NT2/D1 (cell line): ENCODE results near the gene RASGRF2.

Experiments
- DNase-seq: peaks from one replicate; pipeline ENCODE4 v3.0.0-alpha.2; 2011; ENCODE audit warnings: low read depth, low spot score
- H3K27me3 ChIP-seq: 2 replicates; pipeline ENCODE4 v1.6.0; 2011; ENCODE audit warnings: mild to moderate bottlenecking; ENCODE audit not compliant: insufficient read length, insufficient read depth
- H3K36me3 ChIP-seq: 2 replicates; pipeline ENCODE4 v1.6.1; 2011; ENCODE audit warnings: mild to moderate bottlenecking, low read length, mixed read lengths; ENCODE audit not compliant: insufficient read depth, insufficient read length
- H3K4me1 ChIP-seq: 2 replicates; pipeline ENCODE4 v1.5.1; 2011; ENCODE audit not compliant: insufficient read depth, insufficient read length
- H3K4me3 ChIP-seq: 2 replicates; pipeline ENCODE4 v1.5.1; 2011; ENCODE audit warnings: low read depth; ENCODE audit not compliant: insufficient read length
- H3K9ac ChIP-seq: 2 replicates; pipeline ENCODE4 v1.6.0; 2011; ENCODE audit warnings: low read depth; ENCODE audit not compliant: insufficient read length
- H3K9me3 ChIP-seq: 2 replicates; pipeline ENCODE4 v1.5.1; 2011; ENCODE audit warnings: mild to moderate bottlenecking, low read length; ENCODE audit not compliant: insufficient read depth
- SUZ12 ChIP-seq: IDR thresholded peaks from 2 replicates; pipeline ENCODE4 v1.6.1; 2011; ENCODE audit not compliant: insufficient read length, insufficient read depth; ENCODE audit errors: extremely low read depth
- YY1 ChIP-seq: IDR thresholded peaks from 2 replicates; pipeline ENCODE4 v1.6.1; 2011; ENCODE audit not compliant: insufficient read length, insufficient read depth
- ZNF274 ChIP-seq: IDR thresholded peaks from 2 replicates; pipeline ENCODE4 v1.6.1; 2011; ENCODE audit warnings: mild to moderate bottlenecking, low read depth, low read length

RASGRF2 gene

DNA sequence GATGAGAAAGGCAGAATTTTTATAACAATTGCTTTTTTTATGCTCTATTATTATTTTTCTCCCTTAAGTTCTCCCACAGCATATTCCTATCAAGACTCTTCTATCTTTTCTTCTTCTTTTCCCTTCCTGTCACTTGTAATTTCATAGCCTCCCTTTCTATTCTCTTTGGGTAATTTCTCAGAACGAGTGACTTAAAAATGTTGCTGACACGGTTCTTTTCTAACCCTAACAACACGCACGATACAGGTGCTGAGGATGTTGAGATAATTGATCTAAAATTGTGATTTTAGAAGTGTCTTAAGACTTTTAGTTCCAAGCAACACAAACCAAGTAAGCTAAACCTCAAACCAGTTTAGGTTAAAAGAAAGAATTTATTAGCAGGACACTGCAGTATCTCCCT is 105.9 kb downstream of the RASGRF2 start:
- no peak for DNase-seq
- no peaks in the 10 kb centered on the region for H3K4me1 ChIP-seq
- H3K27me3 ChIP-seq: no peaks in the 10 kb centered on the region
- no peaks in the 10 kb centered on the region for H3K9me3 ChIP-seq
- TF ChIP-seq ZNF274 (no peak), SUZ12 (no peak), YY1 (no peak)
- no peak overlapping the region for H3K9ac ChIP-seq
- no peak overlapping the region for H3K4me3 ChIP-seq
- H3K36me3 ChIP-seq: no peaks in the 10 kb centered on the region

DNA sequence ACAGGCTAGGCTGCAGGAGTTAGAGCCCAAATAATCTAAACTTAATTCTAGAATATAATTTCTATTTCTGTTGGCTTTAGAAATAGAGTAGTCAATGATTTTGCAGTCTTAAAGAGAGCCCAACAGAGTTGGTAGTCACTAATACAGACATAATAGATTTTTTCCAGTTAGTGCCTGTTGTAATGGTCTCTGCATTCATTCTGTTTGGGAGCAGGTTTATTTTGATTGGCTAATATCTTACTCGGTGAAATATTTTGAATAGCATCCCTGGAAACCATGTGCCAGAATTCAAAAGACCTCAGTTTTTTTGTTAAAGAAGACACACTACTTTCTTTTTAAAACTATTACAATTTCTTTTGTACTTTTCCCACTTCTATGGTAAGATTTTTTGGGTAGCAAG is 107.2 kb downstream of the RASGRF2 start:
- H3K9me3 ChIP-seq: no peaks in the 10 kb centered on the region
- H3K9ac ChIP-seq: no peak overlapping the region
- H3K36me3 ChIP-seq: no peaks in the 10 kb centered on the region
- TF ChIP-seq SUZ12 (no peak), YY1 (no peak), ZNF274 (no peak)
- DNase-seq: no peak
- H3K4me3 ChIP-seq: no peak overlapping the region
- H3K4me1 ChIP-seq: no peaks in the 10 kb centered on the region
- H3K27me3 ChIP-seq: no peaks in the 10 kb centered on the region

- Histone ChIP-seq H3K9me3 (no peaks in the 10 kb centered on the region), H3K4me3 (no peak overlapping the region), H3K4me1 (no peaks in the 10 kb centered on the region), H3K27me3 (no peaks in the 10 kb centered on the region), H3K36me3 (peaks cover 3% of the 10 kb centered on the region), H3K9ac (no peak overlapping the region)
- TF ChIP-seq SUZ12: no peak
- TF ChIP-seq YY1: no peak
- TF ChIP-seq ZNF274: no peak
- no peak for DNase-seq
Measured at GRCh38 chr5:81068063-81068462, 107.9 kb downstream of the RASGRF2 start.

DNA sequence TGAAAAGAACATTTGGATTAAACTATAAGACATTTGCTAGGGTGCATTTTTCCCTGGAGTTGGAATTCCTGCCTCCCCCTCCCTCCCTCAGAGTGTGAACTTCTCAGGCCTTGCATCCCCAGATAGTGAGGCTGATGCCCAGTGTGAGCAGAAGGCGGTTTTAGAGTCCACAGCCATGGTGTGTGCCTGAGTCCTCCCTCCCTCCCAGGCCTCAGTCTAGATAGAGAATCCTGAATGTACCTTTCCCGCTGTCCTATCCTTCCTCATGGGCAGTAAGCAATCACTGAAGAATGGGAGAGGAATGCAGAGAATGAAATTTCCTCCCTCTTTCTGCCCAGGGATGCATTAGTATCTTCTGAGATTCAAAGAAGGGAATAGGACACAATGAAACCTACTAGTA is 108.5 kb downstream of the RASGRF2 start:
- no peaks in the 10 kb centered on the region for H3K9me3 ChIP-seq
- H3K9ac ChIP-seq: no peak overlapping the region
- TF ChIP-seq SUZ12: no peak
- no peak for TF ChIP-seq ZNF274
- no peak for TF ChIP-seq YY1
- no peaks in the 10 kb centered on the region for H3K27me3 ChIP-seq
- H3K36me3 ChIP-seq: peaks cover 5% of the 10 kb centered on the region
- no peaks in the 10 kb centered on the region for H3K4me1 ChIP-seq
- no peak overlapping the region for H3K4me3 ChIP-seq
- peak; percentile 5 for DNase-seq

DNA sequence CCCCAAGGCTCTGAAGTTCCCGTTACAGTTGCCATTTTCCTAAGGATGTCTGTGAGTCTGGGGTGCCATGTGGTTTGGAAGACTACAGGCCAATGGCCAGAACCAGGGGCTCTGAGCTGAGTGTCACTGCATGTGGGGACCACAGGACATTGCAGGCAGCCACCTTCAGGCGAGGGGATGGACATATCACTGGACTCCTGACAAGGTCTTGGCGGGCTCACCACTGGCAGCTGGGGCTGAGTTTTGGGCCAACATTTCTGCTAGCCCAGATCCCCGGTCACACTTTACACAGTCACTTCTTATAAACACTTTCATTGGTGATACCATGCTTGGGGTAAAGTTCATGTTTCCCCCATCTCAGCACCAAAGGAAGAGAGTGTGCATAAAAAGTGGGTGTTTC is 109.8 kb downstream of the RASGRF2 start:
- Histone ChIP-seq H3K4me1 (no peaks in the 10 kb centered on the region), H3K4me3 (no peak overlapping the region), H3K36me3 (peaks cover 5% of the 10 kb centered on the region), H3K9me3 (no peaks in the 10 kb centered on the region), H3K9ac (no peak overlapping the region), H3K27me3 (no peaks in the 10 kb centered on the region)
- no peak for TF ChIP-seq YY1
- no peak for TF ChIP-seq ZNF274
- no peak for TF ChIP-seq SUZ12
- no peak for DNase-seq

DNA sequence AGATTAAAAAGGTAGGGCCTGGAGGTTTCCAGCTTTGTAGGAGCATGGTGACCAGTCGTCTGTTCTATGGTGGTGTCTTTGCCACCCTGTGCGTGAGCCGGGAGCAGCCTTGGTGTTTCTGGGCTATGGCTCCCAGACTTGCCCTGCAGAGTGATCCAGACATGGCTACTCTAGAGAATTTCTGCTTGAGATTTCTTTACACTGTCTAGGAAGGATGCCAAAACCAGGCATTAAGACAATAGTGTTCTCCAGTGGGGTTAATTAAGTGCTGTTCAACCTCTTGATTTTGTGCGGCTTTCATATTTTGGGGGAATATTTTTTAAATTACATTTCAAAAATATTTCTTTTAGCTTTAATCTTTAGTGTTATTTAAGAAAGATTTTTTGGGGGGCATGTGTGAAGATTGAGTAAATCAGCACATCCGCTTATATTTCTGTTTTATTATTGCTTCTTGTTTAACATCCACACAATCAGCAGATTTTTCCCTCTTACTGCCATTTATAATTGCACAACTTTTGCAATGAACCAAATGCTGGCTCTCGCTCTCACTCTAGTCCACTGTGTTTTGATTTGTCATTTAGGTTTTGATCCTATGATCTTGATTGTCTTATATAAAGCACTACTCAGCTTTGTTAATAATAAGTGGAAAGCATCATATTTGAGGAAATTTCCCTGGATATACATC is 110.5 kb downstream of the RASGRF2 start:
- Histone ChIP-seq H3K4me3 (no peak overlapping the region), H3K36me3 (peaks cover 5% of the 10 kb centered on the region), H3K4me1 (no peaks in the 10 kb centered on the region), H3K9me3 (no peaks in the 10 kb centered on the region), H3K27me3 (no peaks in the 10 kb centered on the region), H3K9ac (no peak overlapping the region)
- TF ChIP-seq YY1 (no peak), ZNF274 (no peak), SUZ12 (no peak)
- DNase-seq: no peak

DNA sequence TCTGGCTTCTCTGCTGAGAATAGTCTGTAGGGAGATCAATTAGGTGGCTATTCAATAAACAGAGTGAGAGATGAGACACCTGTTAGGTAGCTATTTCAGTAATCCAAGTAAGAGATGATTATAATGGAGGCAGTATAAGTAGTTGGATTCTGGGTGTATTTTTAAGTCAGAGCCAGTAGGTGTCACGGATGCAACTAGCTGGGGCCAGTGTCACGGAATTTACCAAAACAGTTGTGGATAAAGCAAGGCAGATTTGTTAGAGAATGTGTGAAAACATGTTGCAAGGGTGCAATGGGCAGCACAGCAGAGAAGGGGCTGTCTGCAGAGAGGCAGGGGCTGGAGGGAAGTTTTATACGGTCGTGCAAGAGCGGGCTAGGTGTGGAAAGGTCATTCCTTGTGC is 114.9 kb downstream of the RASGRF2 start:
- Histone ChIP-seq H3K27me3 (no peaks in the 10 kb centered on the region), H3K4me1 (no peaks in the 10 kb centered on the region), H3K9ac (no peak overlapping the region), H3K9me3 (peaks cover 12% of the 10 kb centered on the region; the same call in 1 of the 2 replicates), H3K4me3 (no peak overlapping the region), H3K36me3 (peaks cover 5% of the 10 kb centered on the region)
- DNase-seq: no peak
- TF ChIP-seq SUZ12 (no peak), ZNF274 (no peak), YY1 (no peak)
